HEK293 (cell line): ENCODE results near the gene ZFPM1.

Experiments used
- CTCF ChIA-PET: fragments of 350-600 bp; formaldehyde crosslinking; extraction: SDS; loops from one replicate; lab custom pipeline; 2021; ENCODE audit warnings: antibody characterized with exemption; lab: Yijun Ruan, JAX
- POLR2A ChIA-PET: fragments of 300-600 bp; formaldehyde crosslinking; extraction: SDS; loops from one replicate; lab custom pipeline; 2020; ENCODE audit warnings: antibody characterized with exemption, inconsistent platforms; lab: Yijun Ruan, JAX
- H3K27ac ChIP-seq: fragments of 200-500 bp; sonication (Bioruptor generic); 2 replicates; pipeline ENCODE4 v1.5.1; 2014; ENCODE audit warnings: low read depth, low read length, control low read depth, inconsistent platforms; ENCODE audit errors: extremely low read depth
- H3K36me3 ChIP-seq, 2 experiments: fragments of 200-500 bp in 1 of 2; sonication (Bioruptor generic) in 1 of 2; 1 replicate in 1 of 2; 2 replicates in 1 of 2; pipeline ENCODE4 v1.5.1; 2014 to 2017; ENCODE audit warnings: inconsistent platforms in 2 of 2, low read length in 2 of 2; ENCODE audit not compliant: control insufficient read depth in 2 of 2, insufficient read depth in 1 of 2
- H3K4me1 ChIP-seq: fragments of 200-500 bp; sonication (Bioruptor generic); 2 replicates; pipeline ENCODE4 v1.5.1; 2014; ENCODE audit warnings: mild to moderate bottlenecking, low read length, inconsistent platforms; ENCODE audit not compliant: control insufficient read depth, insufficient read depth
- H3K4me3 ChIP-seq: 2 replicates; pipeline ENCODE4 v1.5.1; 2011; ENCODE audit warnings: low read depth, mild to moderate bottlenecking, control low read depth, low read length, moderate library complexity
- H3K9me3 ChIP-seq: fragments of 200-500 bp; sonication (Bioruptor generic); 2 replicates; pipeline ENCODE4 v1.5.1; 2014; ENCODE audit warnings: low read depth, low read length, inconsistent platforms; ENCODE audit not compliant: control insufficient read depth, insufficient read depth
- FEZF1 ChIP-seq: fragments of 450-650 bp; formaldehyde crosslinking; IDR thresholded peaks from 2 replicates; pipeline ENCODE4 v1.5.1; 2016; ENCODE audit warnings: missing biosample characterization, missing genetic modification characterization
- KLF16 ChIP-seq: fragments of 450-650 bp; formaldehyde crosslinking; IDR thresholded peaks from 2 replicates; pipeline ENCODE4 v1.5.1; 2017; ENCODE audit warnings: missing biosample characterization, missing genetic modification characterization
- PRDM1 ChIP-seq: fragments of 450-650 bp; formaldehyde crosslinking; IDR thresholded peaks from 2 replicates; pipeline ENCODE4; 2016; ENCODE audit warnings: missing biosample characterization, missing genetic modification characterization
- SETDB1 ChIP-seq: IDR thresholded peaks from one replicate; pipeline ENCODE4 v1.6.1; 2017; ENCODE audit warnings: mild to moderate bottlenecking, low read length, moderate library complexity, mixed read lengths; ENCODE audit not compliant: insufficient read length
- ZBTB21 ChIP-seq: fragments of 450-650 bp; formaldehyde crosslinking; IDR thresholded peaks from 2 replicates; pipeline ENCODE4 v1.5.1; 2017; ENCODE audit warnings: missing biosample characterization, missing genetic modification characterization
- ZBTB7A ChIP-seq: fragments of 450-650 bp; formaldehyde crosslinking; IDR thresholded peaks from 2 replicates; pipeline ENCODE4 v1.5.1; 2016; ENCODE audit warnings: low read depth, missing biosample characterization, missing genetic modification characterization
- ZIC2 ChIP-seq: fragments of 450-650 bp; formaldehyde crosslinking; IDR thresholded peaks from 2 replicates; pipeline ENCODE4 v1.5.1; 2016; ENCODE audit warnings: missing biosample characterization, missing genetic modification characterization
- ZNF138 ChIP-seq: fragments of 450-650 bp; formaldehyde crosslinking; IDR thresholded peaks from 2 replicates; pipeline ENCODE4 v1.5.1; 2016; ENCODE audit warnings: missing biosample characterization, missing genetic modification characterization, borderline replicate concordance
- ZNF146 ChIP-seq: fragments of 450-650 bp; formaldehyde crosslinking; IDR thresholded peaks from 2 replicates; pipeline ENCODE4 v1.5.1; 2016; ENCODE audit warnings: missing biosample characterization, missing genetic modification characterization
- ZNF157 ChIP-seq: fragments of 450-650 bp; formaldehyde crosslinking; IDR thresholded peaks from 2 replicates; pipeline ENCODE4 v1.5.1; 2016; ENCODE audit warnings: missing biosample characterization, missing genetic modification characterization
- ZNF214 ChIP-seq: fragments of 450-650 bp; formaldehyde crosslinking; IDR thresholded peaks from 2 replicates; pipeline ENCODE4 v1.5.1; 2017; ENCODE audit warnings: missing biosample characterization, mild to moderate bottlenecking, missing genetic modification characterization, borderline replicate concordance
- ZNF24 ChIP-seq: fragments of 450-650 bp; formaldehyde crosslinking; IDR thresholded peaks from 2 replicates; pipeline ENCODE4 v1.5.1; 2016; ENCODE audit warnings: missing biosample characterization, missing genetic modification characterization
- ZNF394 ChIP-seq: fragments of 450-650 bp; formaldehyde crosslinking; IDR thresholded peaks from 2 replicates; pipeline ENCODE4 v1.5.1; 2016; ENCODE audit warnings: missing biosample characterization, missing genetic modification characterization, mild to moderate bottlenecking, moderate library complexity, borderline replicate concordance
- ZNF423 ChIP-seq: fragments of 450-650 bp; formaldehyde crosslinking; IDR thresholded peaks from 2 replicates; pipeline ENCODE4 v1.5.1; 2016; ENCODE audit warnings: missing biosample characterization, missing genetic modification characterization
- ZNF426 ChIP-seq: fragments of 450-650 bp; formaldehyde crosslinking; IDR thresholded peaks from 2 replicates; pipeline ENCODE4 v1.5.1; 2017; ENCODE audit warnings: missing biosample characterization, missing genetic modification characterization, mild to moderate bottlenecking, inconsistent platforms, moderate library complexity
- ZNF48 ChIP-seq: fragments of 450-650 bp; formaldehyde crosslinking; IDR thresholded peaks from 2 replicates; pipeline ENCODE4 v1.5.1; 2016; ENCODE audit warnings: missing biosample characterization, missing genetic modification characterization
- ZNF501 ChIP-seq: fragments of 450-650 bp; formaldehyde crosslinking; IDR thresholded peaks from 2 replicates; pipeline ENCODE4 v1.5.1; 2016; ENCODE audit warnings: missing biosample characterization, missing genetic modification characterization
- ZNF629 ChIP-seq: fragments of 450-650 bp; formaldehyde crosslinking; IDR thresholded peaks from 2 replicates; pipeline ENCODE4 v1.5.1; 2017; ENCODE audit warnings: missing biosample characterization, missing genetic modification characterization
- ZNF670 ChIP-seq: fragments of 450-650 bp; formaldehyde crosslinking; IDR thresholded peaks from 2 replicates; pipeline ENCODE4 v1.5.1; 2016; ENCODE audit warnings: missing biosample characterization, missing genetic modification characterization, low read depth
- ZSCAN30 ChIP-seq: fragments of 450-650 bp; IDR thresholded peaks from 2 replicates; pipeline ENCODE4 v1.5.1; 2018; ENCODE audit warnings: missing biosample characterization, mild to moderate bottlenecking, missing genetic modification characterization, moderate library complexity
- ZSCAN4 ChIP-seq: fragments of 450-650 bp; formaldehyde crosslinking; IDR thresholded peaks from 2 replicates; pipeline ENCODE4 v1.5.1; 2017; ENCODE audit warnings: missing biosample characterization, missing genetic modification characterization
- TF ChIP-seq, protein P1 (sequence below): fragments of 450-650 bp; IDR thresholded peaks from 2 replicates; pipeline ENCODE4 v1.5.1; 2018; ENCODE audit warnings: missing biosample characterization, mild to moderate bottlenecking, missing genetic modification characterization

The ZFPM1 gene

GRCh38 chr16:88442727-88443576, 10.1 kb upstream of the ZFPM1 start (continued):
- TF ChIP-seq, protein P1, sequence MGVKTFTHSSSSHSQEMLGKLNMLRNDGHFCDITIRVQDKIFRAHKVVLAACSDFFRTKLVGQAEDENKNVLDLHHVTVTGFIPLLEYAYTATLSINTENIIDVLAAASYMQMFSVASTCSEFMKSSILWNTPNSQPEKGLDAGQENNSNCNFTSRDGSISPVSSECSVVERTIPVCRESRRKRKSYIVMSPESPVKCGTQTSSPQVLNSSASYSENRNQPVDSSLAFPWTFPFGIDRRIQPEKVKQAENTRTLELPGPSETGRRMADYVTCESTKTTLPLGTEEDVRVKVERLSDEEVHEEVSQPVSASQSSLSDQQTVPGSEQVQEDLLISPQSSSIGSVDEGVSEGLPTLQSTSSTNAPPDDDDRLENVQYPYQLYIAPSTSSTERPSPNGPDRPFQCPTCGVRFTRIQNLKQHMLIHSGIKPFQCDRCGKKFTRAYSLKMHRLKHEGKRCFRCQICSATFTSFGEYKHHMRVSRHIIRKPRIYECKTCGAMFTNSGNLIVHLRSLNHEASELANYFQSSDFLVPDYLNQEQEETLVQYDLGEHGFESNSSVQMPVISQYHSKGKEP (tag by site-specific recombination), result 0 out of 2 replicates have a peak, but pooled peaks have one; percentile 38

GRCh38 chr16:88444826-88445582, 8.1 kb upstream of the ZFPM1 start:
- Histone ChIP-seq H3K36me3 (no peaks in the 10 kb centered on the region), H3K4me1 (no peaks in the 10 kb centered on the region), H3K4me3 (no peak overlapping the region)
- POLR2A ChIA-PET, result no interaction called here
- TF ChIP-seq ZIC2 (tag by site-specific recombination) (peak; percentile 27; the same call in 1 of the 2 replicates), ZNF426 (no peak)
- TF ChIP-seq, all 188 proteins: peak for 1
- Histone ChIP-seq H3K27ac (no peak overlapping the region), H3K9me3 (no peaks in the 10 kb centered on the region)
- CTCF ChIA-PET, result interaction anchor here (0.7 to 1.2 kb wide), 4 partner anchors 71 to 719 kb away, joined by 3 to 5 read pairs (median 4); no protein-coding TSS in a partner anchor

GRCh38 chr16:88445583-88445960, 7.5 kb upstream of the ZFPM1 start:
- Histone ChIP-seq H3K27ac (no peak overlapping the region), H3K36me3 (no peaks in the 10 kb centered on the region), H3K4me3 (no peak overlapping the region), H3K9me3 (no peaks in the 10 kb centered on the region), H3K4me1 (no peaks in the 10 kb centered on the region)
- ChIA-PET CTCF (interaction anchor here (1.0 kb wide), 1 partner anchor 70 kb away, joined by 4 read pairs; no protein-coding TSS in a partner anchor), POLR2A (no interaction called here)
- TF ChIP-seq ZNF214 (no peak), ZSCAN4 (no peak), ZNF24 (no peak), ZIC2 (tag by site-specific recombination) (no peak), ZNF394 (no peak), ZNF48 (tag by site-specific recombination) (no peak), ZNF629 (no peak), KLF16 (no peak), ZNF138 (tag by site-specific recombination) (no peak), ZNF157 (tag by site-specific recombination) (no peak), ZBTB7A (tag by site-specific recombination) (no peak), ZNF146 (no peak), ZNF670 (tag by site-specific recombination) (no peak), PRDM1 (no peak), FEZF1 (tag by site-specific recombination) (no peak)

DNA sequence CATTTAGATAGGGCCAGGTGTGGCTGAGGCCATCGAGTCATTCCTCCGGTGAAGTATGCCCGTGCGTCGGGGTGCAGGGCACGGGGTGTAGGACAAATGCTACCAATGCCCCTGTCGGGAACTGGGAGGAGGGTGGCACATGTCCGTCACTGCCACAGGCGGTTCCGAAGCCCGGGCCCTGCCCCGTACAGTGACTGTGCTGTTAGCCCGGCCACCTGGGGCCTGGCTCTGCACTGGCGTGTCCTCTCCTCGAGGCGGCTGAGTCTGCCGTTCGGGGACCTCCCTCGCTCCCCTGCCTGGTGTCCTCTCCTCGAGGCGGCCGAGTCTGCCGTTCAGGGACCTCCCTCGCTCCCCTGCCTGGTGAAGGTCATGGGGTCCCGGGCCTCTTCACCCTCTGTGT, 7.0 kb upstream of the ZFPM1 start:
- H3K27ac ChIP-seq, result no peak overlapping the region
- no peaks in the 10 kb centered on the region for H3K36me3 ChIP-seq
- no peaks in the 10 kb centered on the region for H3K4me1 ChIP-seq
- TF ChIP-seq ZBTB21 (no peak), ZNF423 (tag by site-specific recombination) (no peak), SETDB1 (no peak), ZSCAN4 (no peak), ZNF501 (no peak), ZSCAN30 (tag by site-specific recombination) (no peak)
- CTCF ChIA-PET, result no interaction called here
- no peak overlapping the region for H3K4me3 ChIP-seq
- H3K9me3 ChIP-seq, result no peaks in the 10 kb centered on the region
- POLR2A ChIA-PET, result no interaction called here
